ENCODE results near the gene RNF150.

DNA sequence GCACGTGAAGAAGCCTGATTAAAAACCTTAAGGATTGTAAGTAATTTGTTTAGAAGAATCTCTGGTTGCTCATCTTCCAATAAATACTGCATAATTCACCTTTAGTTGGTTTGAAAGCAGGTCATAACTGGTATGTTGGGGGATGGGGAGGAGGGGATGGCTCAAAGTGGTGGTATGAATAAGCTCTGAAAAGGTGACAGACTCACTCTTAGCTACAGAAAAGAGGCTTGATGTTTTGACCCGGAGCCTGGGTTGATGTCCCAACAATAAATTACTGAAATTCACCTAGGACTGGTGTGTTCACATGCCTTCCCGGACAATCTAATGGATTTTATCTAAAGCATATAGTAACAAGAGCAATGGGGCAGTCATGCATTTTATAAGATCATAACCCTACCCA lies 245.2 kb downstream of the RNF150 start:
- no peak for TF ChIP-seq POLR2A (IDR thresholded peaks at IDR 0.05)
- TF ChIP-seq, protein P1, sequence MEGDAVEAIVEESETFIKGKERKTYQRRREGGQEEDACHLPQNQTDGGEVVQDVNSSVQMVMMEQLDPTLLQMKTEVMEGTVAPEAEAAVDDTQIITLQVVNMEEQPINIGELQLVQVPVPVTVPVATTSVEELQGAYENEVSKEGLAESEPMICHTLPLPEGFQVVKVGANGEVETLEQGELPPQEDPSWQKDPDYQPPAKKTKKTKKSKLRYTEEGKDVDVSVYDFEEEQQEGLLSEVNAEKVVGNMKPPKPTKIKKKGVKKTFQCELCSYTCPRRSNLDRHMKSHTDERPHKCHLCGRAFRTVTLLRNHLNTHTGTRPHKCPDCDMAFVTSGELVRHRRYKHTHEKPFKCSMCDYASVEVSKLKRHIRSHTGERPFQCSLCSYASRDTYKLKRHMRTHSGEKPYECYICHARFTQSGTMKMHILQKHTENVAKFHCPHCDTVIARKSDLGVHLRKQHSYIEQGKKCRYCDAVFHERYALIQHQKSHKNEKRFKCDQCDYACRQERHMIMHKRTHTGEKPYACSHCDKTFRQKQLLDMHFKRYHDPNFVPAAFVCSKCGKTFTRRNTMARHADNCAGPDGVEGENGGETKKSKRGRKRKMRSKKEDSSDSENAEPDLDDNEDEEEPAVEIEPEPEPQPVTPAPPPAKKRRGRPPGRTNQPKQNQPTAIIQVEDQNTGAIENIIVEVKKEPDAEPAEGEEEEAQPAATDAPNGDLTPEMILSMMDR (IDR thresholded peaks at IDR 0.05), result no peak

Data from body of pancreas (tissue), 4 donors.